LNCaP clone FGC (cell line): ENCODE measurements around the gene TWIST1.

Experiments
- DNase-seq: peaks from one replicate; pipeline ENCODE4 v3.0.0-alpha.2; 2011; ENCODE audit warnings: low read depth
- H3K4me3 ChIP-seq: 2 replicates; pipeline ENCODE4 v1.5.1; 2011; ENCODE audit warnings: mild to moderate bottlenecking, low read depth, low read length, control low read depth
- TF ChIP-seq, protein P1 (sequence below): IDR thresholded peaks from 2 replicates; pipeline ENCODE4 v1.5.1; 2012; ENCODE audit warnings: mild to moderate bottlenecking; ENCODE audit not compliant: control insufficient read depth, insufficient read depth; ENCODE audit errors: extremely low read depth

Gene TWIST1

DNA sequence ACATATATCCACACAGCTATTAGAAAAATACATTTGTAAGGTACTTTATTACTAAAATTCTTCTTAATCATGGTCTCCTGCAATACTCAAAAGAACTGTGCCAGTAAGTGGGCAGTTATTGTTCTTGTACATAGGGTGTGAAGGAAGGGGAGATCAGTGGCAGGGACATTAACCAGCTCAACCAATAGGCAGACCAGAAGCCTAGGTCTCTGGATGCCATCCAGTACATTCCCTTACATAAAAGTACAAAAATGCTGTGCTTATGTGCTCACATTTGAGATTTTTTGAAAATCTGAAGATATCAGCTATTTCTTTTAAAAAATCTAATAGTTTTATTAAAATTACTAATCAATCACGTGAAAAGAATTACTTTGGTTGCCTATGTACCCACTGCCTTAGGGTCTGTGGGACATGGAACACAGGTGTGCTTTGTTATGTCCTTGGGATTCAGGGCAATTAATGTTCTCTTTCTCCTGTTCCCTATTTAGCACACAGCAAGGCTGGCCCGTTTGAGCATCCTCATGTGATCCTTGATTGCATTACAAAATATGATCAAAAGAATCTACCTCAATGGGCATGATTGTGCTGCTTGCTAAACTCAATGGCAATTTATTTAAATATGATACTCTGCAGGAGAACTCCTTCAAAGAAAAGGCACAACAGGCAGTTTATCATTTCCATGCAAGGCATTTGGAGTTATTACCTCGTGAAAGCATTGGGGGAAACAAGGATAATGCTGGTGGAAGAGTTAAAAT, 22.7 kb downstream of the TWIST1 start:
- TF ChIP-seq, protein P1, sequence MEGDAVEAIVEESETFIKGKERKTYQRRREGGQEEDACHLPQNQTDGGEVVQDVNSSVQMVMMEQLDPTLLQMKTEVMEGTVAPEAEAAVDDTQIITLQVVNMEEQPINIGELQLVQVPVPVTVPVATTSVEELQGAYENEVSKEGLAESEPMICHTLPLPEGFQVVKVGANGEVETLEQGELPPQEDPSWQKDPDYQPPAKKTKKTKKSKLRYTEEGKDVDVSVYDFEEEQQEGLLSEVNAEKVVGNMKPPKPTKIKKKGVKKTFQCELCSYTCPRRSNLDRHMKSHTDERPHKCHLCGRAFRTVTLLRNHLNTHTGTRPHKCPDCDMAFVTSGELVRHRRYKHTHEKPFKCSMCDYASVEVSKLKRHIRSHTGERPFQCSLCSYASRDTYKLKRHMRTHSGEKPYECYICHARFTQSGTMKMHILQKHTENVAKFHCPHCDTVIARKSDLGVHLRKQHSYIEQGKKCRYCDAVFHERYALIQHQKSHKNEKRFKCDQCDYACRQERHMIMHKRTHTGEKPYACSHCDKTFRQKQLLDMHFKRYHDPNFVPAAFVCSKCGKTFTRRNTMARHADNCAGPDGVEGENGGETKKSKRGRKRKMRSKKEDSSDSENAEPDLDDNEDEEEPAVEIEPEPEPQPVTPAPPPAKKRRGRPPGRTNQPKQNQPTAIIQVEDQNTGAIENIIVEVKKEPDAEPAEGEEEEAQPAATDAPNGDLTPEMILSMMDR: no peak
- no peak overlapping the region for H3K4me3 ChIP-seq
- no peak for DNase-seq

DNA sequence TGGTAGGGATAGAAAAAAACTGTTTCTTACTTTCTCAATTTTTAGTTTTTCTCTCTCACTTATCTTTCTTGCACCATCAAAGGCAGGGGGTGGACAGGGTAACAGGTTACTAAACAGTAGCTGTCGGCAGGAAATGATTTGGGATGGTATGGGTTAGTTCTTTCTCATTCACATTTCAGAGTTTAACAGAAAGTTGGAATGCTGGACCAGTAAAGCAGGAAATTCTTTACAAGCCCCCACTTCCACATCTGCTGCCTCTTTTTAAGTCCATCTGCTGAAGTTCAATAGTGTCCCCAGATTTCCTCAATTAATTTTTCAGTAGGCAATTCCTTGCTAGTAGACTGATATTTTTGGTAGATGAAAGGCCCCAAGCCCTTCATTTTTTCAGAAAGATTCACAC, 23.3 kb downstream of the TWIST1 start:
- no peak for DNase-seq
- H3K4me3 ChIP-seq: no peak overlapping the region
- TF ChIP-seq, protein P1: no peak

DNA sequence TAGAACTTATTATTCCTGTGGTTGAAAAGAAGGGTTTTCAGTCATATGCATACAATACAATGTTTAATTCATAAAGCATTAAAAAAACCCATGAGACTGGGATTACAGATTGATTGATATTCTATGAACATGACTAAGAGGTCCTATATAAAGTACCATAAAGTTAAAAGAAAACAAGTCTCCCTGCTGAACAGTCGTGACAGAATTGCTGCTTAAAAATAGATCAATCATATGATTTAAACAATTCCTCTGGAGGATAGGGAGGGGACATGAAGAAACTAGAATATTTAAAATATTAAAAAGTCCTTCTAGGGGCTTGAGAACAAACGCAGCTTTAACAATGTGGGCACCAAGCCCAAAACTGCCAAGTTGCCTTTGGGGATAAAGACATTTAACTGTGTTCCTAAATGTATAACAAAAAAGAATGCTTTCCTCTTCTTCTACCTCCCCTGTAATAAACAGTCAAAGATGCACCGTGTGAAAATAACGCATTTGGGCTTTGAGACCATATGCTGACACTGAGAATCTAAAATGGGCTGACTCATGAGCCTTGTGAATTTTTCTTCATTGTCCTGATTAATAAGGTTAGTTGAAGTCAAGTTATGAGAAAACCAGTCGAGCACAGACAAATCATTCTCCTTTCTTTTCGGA, 25.8 kb downstream of the TWIST1 start:
- TF ChIP-seq, protein P1: no peak
- no peak overlapping the region for H3K4me3 ChIP-seq
- DNase-seq: no peak

DNA sequence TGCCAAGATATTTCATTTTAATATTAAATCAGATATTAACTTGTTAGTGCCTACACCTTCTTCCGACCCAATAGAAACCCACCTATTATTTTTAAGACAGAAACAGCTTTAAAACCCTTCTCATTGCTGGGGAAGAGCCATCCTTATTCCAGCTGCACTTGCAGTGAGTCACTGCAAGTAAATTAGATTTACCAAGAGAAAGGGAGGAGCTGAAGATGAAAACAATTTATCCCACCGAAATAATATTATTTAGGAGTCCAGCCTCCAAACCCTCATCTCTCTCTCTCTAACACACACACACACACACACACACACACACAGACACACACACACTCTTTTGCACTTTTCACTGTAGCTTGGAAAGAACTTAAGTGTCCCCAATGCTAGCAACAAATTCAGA, 26.9 kb downstream of the TWIST1 start:
- H3K4me3 ChIP-seq: no peak overlapping the region
- no peak for DNase-seq
- TF ChIP-seq, protein P1: no peak

DNA sequence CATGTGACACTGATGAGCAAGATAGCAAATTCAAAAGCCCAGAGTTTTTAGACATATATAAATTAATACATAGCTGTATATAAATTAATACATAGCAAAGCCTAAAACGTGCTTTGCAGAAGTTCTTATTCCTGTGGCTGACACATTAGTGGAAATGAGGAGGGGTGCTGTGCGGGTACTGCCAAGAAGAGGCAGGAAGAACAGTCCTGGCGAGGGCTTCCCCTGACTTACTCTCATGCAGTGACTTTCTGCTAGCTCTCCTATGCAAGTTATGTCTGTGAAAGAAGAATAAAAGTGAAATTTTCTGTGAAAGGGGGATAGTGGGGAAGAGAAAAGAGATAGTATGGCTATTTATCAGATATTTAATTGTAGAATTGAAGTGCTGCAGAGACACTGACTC, 27.6 kb downstream of the TWIST1 start:
- H3K4me3 ChIP-seq: no peak overlapping the region
- TF ChIP-seq, protein P1: no peak
- no peak for DNase-seq

DNA sequence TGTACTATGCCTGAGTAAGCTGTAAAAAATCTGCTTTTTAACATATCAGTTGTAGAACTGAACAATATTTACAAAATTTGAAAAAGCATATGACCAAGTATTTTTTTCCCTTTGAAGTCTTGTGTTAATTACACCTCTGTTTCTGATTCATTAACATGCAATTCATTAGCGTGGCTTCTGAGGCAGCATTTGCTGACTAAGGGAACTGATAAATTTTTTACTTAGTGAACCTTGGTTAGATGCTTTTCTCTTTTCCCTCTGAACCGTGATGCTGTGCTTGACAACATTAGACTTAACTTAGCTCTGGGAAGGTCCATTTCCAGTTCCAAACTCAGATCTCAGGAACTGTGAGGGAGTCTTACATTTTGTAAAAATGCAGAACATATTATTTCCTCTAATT, 28.1 kb downstream of the TWIST1 start:
- H3K4me3 ChIP-seq: no peak overlapping the region
- no peak for DNase-seq
- TF ChIP-seq, protein P1: no peak
